Right lobe of liver (tissue), 6 donors: Measurements from ENCODE around the gene KIF14. TPM values are rescaled to one million over a fixed set of nuclear protein-coding genes. Genes with fewer than 3 reads are reported as not detected.

Experiments
- ATAC-seq, 4 donors: fragments of 200-7000 bp; cut with Tn5 transposase; one replicate each; pipeline ENCODE4 v1.9.1; 2020; ENCODE audit warnings: mild to moderate bottlenecking in 4 of 4, moderate library complexity in 4 of 4
- DNase-seq, 3 donors: peaks; one replicate each; pipeline ENCODE4 v3.0.0-alpha.2; 2020
- H3K27ac ChIP-seq, 3 donors: fragments of 200-600 bp; one replicate each; pipeline ENCODE4 v1.8.0; 2022
- H3K27me3 ChIP-seq, 2 donors: fragments of 200-600 bp; one replicate each; pipeline ENCODE4 v1.8.0; 2022
- H3K36me3 ChIP-seq, 4 donors: fragments of 200-600 bp; sonication (generic) in 1 of 4; one replicate each; pipeline versions ENCODE4 v1.5.1 to v1.8.0; 2017 to 2022; ENCODE audit warnings: control low read depth in 1 of 4
- H3K4me1 ChIP-seq, 4 donors: fragments of 200-600 bp; sonication (generic) in 1 of 4; one replicate each; pipeline versions ENCODE4 v1.5.1 to v1.8.0; 2017 to 2022; ENCODE audit warnings: control low read depth in 1 of 4
- H3K4me3 ChIP-seq, 3 donors: fragments of 200-600 bp; one replicate each; pipeline ENCODE4 v1.8.0; 2022
- H3K9me3 ChIP-seq, 4 donors: fragments of 200-600 bp; sonication (generic) in 1 of 4; one replicate each; pipeline versions ENCODE4 v1.5.1 to v1.8.0; 2017 to 2022; ENCODE audit warnings: control low read depth in 1 of 4
- POLR2A ChIP-seq: fragments of 450-650 bp; IDR thresholded peaks from one replicate; pipeline ENCODE4 v1.6.1; 2017; ENCODE audit warnings: antibody characterized with exemption, mild to moderate bottlenecking
- WGBS: methylation state at CpG from one replicate; pipeline ENCODE4 v1.1.6; 2018; ENCODE audit warnings: low coverage, low lambda C conversion rate; ENCODE audit not compliant: insufficient coverage; ENCODE audit errors: missing lambda C conversion rate; 5-methylcytosine and 5-hydroxymethylcytosine counted together
- intact Hi-C, 2 donors: fragments of 100-400 bp; cut with DNase I; formaldehyde crosslinking; loops; one replicate each; pipeline versions ENCODE4 v1.11.2 to v1.14.1; 2022
- total RNA-seq, 6 experiments: library from RNA; depleted of rRNA in 2 of 6; stranded (reverse); fragments of >200 nt in 2 of 6; fragmentation: NEBNext Ultra II Directional in 3 of 6; extraction: Animal tissue kit (Norgen Biotek cat#: 25700) in 3 of 6; gene quantifications; one replicate each; pipeline versions ENCODE4 v1.1.0 to v1.2.4, GENCODE V29; 2016 to 2023
- TF ChIP-seq, protein P1 (sequence below), 4 donors: fragments of 200-600 bp in 3 of 4; fragments of 450-650 bp in 1 of 4; IDR thresholded peaks; one replicate each; pipeline versions ENCODE4 v1.5.1 to v1.8.0; 2016 to 2022; ENCODE audit warnings: antibody characterized with exemption in 4 of 4, mild to moderate bottlenecking in 2 of 4
- donor health status: DM: no; HTN: yes; CAD: no.
- donor health status: DM: no; HTN: no; CAD: no.
- donor health status: DM: no; HTN: no; CAD: no.
- donor health status: DM: no; HTN: yes; CAD: no.
- donor health status: DM: no; HTN: yes; CAD: no.

Gene KIF14
- total RNA-seq, 6 experiments from 2014 or later: 0.15 to 0.49 (median 0.38) TPM

GRCh38 chr1:200512191-200512590 lies 108.4 kb downstream of the KIF14 start:
- DNase-seq: no peak

DNA sequence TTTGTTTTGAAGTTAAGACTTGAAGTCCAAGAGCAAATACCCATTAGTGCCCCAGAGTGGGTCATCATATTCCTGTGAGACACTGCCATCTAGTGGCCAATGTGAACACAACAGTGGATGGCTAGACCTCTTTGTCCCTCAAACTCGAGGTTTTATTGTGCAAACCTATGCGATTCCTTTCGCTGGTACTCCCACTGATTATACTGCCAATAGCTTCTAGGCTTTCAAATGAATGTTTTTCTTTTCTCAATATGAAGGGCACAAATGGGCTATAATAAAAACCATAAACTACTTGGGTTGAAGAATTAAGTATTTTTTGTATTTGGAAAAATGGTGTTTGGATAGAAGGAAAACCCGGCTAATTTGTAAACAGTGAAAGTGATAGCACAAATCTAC lies 110.3 kb downstream of the KIF14 start:
- no peaks in the 10 kb centered on the region for H3K27me3 ChIP-seq
- ATAC-seq (peak; percentile 98 to 99 (median 99)), DNase-seq (peak in 2 of 3 donors; percentile 40 to 78)
- TF ChIP-seq POLR2A: no peak
- TF ChIP-seq, protein P1, sequence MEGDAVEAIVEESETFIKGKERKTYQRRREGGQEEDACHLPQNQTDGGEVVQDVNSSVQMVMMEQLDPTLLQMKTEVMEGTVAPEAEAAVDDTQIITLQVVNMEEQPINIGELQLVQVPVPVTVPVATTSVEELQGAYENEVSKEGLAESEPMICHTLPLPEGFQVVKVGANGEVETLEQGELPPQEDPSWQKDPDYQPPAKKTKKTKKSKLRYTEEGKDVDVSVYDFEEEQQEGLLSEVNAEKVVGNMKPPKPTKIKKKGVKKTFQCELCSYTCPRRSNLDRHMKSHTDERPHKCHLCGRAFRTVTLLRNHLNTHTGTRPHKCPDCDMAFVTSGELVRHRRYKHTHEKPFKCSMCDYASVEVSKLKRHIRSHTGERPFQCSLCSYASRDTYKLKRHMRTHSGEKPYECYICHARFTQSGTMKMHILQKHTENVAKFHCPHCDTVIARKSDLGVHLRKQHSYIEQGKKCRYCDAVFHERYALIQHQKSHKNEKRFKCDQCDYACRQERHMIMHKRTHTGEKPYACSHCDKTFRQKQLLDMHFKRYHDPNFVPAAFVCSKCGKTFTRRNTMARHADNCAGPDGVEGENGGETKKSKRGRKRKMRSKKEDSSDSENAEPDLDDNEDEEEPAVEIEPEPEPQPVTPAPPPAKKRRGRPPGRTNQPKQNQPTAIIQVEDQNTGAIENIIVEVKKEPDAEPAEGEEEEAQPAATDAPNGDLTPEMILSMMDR (IDR thresholded peaks at IDR 0.05): peak; percentile 94 to 99 (median 96)
- no peaks in the 10 kb centered on the region for H3K36me3 ChIP-seq
- WGBS: 6% methylated on average over 4 of the region's 4 CpGs
- H3K4me3 ChIP-seq: no peak overlapping the region
- no peaks in the 10 kb centered on the region for H3K4me1 ChIP-seq
- intact Hi-C loops: no loop called here
- no peak overlapping the region for H3K27ac ChIP-seq
- no peaks in the 10 kb centered on the region for H3K9me3 ChIP-seq

More at GRCh38 chr1:200512191-200512590, 108.4 kb downstream of the KIF14 start:
- intact Hi-C loops: no loop called here
- no peak for ATAC-seq
- H3K36me3 ChIP-seq: no peaks in the 10 kb centered on the region
- no peak overlapping the region for H3K27ac ChIP-seq
- H3K27me3 ChIP-seq: no peaks in the 10 kb centered on the region
- no peak overlapping the region for H3K4me3 ChIP-seq
- TF ChIP-seq POLR2A: no peak
- TF ChIP-seq, protein P1 (IDR thresholded peaks at IDR 0.05): no peak
- no peaks in the 10 kb centered on the region for H3K9me3 ChIP-seq
- no peaks in the 10 kb centered on the region for H3K4me1 ChIP-seq
- 56% methylated on average over 3 of the region's 3 CpGs for WGBS

- no peaks in the 10 kb centered on the region for H3K36me3 ChIP-seq
These were observed 114.1 kb downstream of the KIF14 start for GRCh38 chr1:200506471-200506870.

DNA sequence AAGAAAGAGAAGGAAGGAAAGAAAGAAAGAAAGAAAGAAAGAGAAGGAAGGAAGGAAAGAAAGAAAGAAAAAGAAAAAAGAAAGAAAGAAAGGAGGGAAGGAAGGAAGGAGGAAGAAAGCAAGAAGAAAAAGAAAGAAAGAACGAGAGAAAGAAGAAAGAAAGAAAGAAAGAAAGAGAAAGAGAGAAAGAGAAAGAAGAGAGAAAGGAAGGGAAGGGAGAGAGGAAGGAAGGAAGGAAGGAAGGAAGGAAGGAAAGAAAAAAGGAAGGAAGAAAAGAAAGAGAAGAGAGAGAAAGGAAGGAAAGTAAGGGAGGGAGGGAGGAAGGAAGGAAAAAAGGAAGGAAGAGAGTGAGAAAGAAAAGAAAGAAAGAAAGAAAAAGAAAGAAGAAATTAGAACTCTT lies 115.3 kb downstream of the KIF14 start:
- ATAC-seq (no peak), DNase-seq (no peak)
- Histone ChIP-seq H3K4me3 (no peak overlapping the region), H3K4me1 (no peaks in the 10 kb centered on the region), H3K9me3 (no peaks in the 10 kb centered on the region), H3K27ac (no peak overlapping the region), H3K27me3 (no peaks in the 10 kb centered on the region), H3K36me3 (no peaks in the 10 kb centered on the region)
- intact Hi-C loops: no loop called here
- 13% methylated on average over 1 of the region's 1 CpG for WGBS
- TF ChIP-seq, protein P1 (IDR thresholded peaks at IDR 0.05): no peak
- no peak for TF ChIP-seq POLR2A

More at GRCh38 chr1:200506471-200506870, 114.1 kb downstream of the KIF14 start:
- ATAC-seq: no peak
- no peaks in the 10 kb centered on the region for H3K4me1 ChIP-seq
- 92% methylated on average over 8 of the region's 12 CpGs for WGBS
- no peak for TF ChIP-seq POLR2A
- TF ChIP-seq, protein P1 (IDR thresholded peaks at IDR 0.05): no peak
- no peaks in the 10 kb centered on the region for H3K27me3 ChIP-seq
- H3K9me3 ChIP-seq: no peaks in the 10 kb centered on the region
- intact Hi-C loops: no loop called here
- H3K27ac ChIP-seq: no peak overlapping the region
- no peak for DNase-seq
- no peak overlapping the region for H3K4me3 ChIP-seq

Other genes starting within 250 kb of the KIF14 start
- gene ZNF281, start 210.7 kb downstream of the KIF14 start, total RNA-seq: 10 to 100 TPM; 12.6 to 15.2 (median 13.8) TPM
- gene DDX59, start 49.2 kb upstream of the KIF14 start, total RNA-seq: 10 to 100 TPM in 1 of 6 experiments, 1 to 10 TPM in 5; 6.7 to 12.4 (median 8.8) TPM
- gene CAMSAP2, start 118.1 kb upstream of the KIF14 start, total RNA-seq: 10 to 100 TPM in 1 of 6 experiments, 1 to 10 TPM in 5; 4.0 to 12.5 (median 8.0) TPM